GM12801 (cell line): ENCODE data around the gene ITSN2.

Experiments used
- TF ChIP-seq, protein P1 (sequence below): IDR thresholded peaks from one replicate; pipeline ENCODE4 v1.5.1; 2011; ENCODE audit warnings: control low read depth; ENCODE audit not compliant: insufficient read length; ENCODE audit errors: extremely low read depth

The ITSN2 gene

DNA sequence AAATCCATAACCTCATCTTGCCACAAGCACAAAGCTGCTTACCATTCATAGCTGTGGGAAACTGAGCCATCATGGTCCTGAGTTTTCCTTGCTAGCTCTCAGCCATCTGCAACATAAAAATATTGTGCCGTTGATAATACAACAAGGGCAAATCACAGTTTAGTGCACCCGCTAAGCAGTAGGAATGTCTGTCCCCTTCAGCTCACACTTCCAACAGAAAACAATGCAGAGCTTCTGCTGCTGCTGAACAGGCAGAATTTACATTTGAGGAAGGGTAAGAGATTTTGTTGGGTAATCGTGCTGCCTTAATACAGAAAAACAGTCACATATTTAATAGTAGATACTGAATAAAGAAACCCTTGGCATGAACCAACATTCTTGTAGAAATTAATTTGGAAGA, 32.3 kb downstream of the ITSN2 start:
- TF ChIP-seq, protein P1, sequence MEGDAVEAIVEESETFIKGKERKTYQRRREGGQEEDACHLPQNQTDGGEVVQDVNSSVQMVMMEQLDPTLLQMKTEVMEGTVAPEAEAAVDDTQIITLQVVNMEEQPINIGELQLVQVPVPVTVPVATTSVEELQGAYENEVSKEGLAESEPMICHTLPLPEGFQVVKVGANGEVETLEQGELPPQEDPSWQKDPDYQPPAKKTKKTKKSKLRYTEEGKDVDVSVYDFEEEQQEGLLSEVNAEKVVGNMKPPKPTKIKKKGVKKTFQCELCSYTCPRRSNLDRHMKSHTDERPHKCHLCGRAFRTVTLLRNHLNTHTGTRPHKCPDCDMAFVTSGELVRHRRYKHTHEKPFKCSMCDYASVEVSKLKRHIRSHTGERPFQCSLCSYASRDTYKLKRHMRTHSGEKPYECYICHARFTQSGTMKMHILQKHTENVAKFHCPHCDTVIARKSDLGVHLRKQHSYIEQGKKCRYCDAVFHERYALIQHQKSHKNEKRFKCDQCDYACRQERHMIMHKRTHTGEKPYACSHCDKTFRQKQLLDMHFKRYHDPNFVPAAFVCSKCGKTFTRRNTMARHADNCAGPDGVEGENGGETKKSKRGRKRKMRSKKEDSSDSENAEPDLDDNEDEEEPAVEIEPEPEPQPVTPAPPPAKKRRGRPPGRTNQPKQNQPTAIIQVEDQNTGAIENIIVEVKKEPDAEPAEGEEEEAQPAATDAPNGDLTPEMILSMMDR = no peak

DNA sequence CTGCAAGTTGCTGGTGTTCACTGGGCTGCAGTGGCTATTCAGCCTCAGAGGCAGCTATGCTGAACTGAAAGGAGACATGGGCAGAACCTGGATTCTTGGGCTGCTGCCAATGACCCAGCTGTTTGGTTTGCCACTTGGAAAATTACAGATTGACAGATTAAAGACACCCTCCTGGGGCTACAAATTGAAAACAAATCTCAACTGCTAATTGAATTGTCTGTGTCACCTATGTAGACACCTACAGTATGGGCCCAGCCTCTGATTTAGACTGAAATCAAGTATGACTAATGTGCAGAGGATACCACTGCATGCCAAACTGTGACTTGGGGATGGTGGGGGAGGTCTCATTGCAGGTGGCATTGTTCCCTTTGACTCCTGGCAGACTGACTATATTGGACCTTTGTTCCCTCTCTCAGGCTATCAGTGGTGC, 42.8 kb downstream of the ITSN2 start:
- TF ChIP-seq, protein P1 = no peak

GRCh38 chr2:24315669-24316068, 44.7 kb downstream of the ITSN2 start:
- TF ChIP-seq, protein P1 = no peak

- TF ChIP-seq, protein P1 = no peak
Observed at GRCh38 chr2:24313744-24314632, 46.3 kb downstream of the ITSN2 start.

- TF ChIP-seq, protein P1 = no peak
Observed at GRCh38 chr2:24307961-24308360, 52.4 kb downstream of the ITSN2 start.

GRCh38 chr2:24304631-24305030, 55.7 kb downstream of the ITSN2 start:
- TF ChIP-seq, protein P1 = no peak

DNA sequence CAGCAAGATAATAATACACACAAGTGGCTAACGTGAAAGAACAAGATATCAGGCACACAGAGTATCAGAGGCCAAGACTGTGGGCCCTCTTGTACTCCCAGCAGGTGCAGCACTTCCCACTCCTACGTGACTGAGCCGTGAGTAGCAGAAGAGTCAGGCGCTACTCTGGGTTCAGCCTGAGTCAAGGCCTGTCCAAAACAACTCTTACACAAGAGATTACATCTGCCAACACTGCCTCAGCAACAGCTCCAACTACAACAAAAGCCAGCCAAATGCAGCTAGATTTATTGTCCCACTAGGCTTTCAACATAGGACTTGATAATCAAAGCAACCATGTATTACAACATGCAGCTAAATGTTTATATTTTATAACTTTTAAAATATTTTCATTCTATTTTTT, 56.2 kb downstream of the ITSN2 start:
- TF ChIP-seq, protein P1 = no peak
